GM21367 (cell line): ENCODE data around the gene MYOT.

Source experiments
- ATAC-seq: cut with Tn5 transposase; IDR thresholded peaks from one replicate; pipeline ENCODE4 v1.9.1; 2021; ENCODE audit not compliant: unreplicated experiment

Gene MYOT

GRCh38 chr5:137899493-137899892 lies 31.8 kb downstream of the MYOT start:
- no peak for ATAC-seq

DNA sequence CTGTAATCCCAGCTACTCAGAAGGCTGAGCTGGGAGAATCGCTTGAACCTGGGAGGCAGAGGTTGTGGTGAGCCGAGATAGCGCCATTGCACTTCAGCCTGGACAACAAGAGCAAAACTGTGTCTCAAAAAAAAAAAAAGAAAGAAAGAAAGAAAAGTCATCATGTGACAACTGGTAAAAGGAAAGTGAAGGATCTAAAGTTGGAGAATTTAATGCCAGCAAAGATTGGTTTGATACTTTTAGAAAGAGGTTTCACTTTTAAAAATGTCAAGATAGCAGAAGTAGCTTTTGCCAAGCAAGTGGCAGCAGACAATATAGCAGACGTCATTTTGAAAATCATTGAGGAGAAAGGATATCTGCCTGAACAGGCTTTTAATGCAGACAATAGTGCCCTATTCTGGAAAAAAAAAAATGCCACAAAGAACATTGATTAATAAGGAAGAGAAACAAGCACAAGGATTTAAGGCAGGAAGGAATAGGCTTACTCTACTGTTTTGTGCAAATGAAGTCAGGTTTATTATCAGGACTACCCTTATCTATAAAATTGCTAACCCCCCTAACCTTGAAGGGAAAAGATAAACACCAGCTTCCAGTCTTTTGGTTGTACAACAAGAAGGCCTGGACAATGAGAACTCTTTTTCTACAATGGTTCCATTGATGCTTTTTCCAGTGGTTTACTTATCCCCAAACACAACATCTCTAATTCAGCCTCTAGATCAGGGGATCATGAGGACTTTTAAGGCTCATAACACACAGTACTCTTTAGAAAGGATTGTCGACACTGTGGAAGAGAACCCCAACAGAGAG lies 33.6 kb downstream of the MYOT start:
- ATAC-seq = no peak

DNA sequence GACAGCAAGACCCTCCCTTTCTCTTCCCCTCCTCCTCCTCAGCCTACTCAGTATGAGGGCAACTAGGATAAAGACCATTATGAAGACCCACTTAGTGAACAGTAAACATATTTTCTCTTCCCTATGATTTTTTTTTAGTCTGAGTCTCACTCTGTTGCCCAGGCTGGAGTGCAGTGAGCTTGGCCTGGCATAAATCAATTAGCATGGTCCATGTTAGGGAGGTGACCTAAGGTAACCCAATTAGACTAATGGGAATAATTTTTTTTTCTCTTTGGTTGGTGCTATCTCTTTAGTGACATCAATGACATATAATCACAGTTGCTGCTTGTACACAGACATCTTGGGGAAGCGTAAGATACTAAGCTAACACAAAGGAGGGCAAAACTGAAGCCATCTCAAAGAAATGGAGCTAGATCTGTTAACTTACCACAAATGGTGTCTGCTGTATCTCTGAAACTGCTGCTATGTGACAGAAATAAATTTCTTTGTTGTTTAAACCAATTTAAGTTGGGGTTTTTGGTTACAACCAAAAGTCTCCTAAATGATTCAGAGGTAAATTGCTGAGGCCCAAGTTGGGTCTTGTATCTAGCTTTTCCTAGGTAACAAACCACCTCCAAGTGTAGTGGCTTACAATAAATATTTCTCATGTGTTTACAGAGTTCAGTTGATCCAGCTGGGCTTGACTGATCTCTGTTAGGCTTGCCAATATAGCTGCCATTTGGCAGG lies 34.9 kb downstream of the MYOT start:
- no peak for ATAC-seq

GRCh38 chr5:137914758-137915157 lies 47.1 kb downstream of the MYOT start:
- no peak for ATAC-seq

- ATAC-seq = no peak
These were observed 49.3 kb downstream of the MYOT start for GRCh38 chr5:137916923-137917322.

GRCh38 chr5:137921931-137922330 lies 54.3 kb downstream of the MYOT start:
- no peak for ATAC-seq

DNA sequence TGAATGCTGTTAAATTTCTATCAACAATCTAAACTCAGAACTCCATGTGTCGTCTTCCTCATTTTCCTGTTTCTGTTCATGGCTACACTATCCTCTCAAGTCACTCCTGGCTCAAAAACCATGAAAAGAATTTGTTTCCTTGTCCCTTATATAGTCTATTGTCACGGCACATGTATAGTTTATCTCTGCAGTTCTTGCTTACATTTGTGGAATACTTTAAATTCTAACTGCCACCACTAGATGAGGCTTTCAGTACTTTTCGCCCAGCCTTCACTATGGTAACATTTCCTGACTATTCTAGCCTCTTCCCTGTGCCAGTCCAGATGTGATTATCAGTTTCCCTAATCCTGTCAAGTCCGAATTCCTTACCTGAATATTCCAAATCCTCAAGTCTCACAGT lies 56.2 kb downstream of the MYOT start:
- no peak for ATAC-seq

GRCh38 chr5:137932800-137933199 lies 65.1 kb downstream of the MYOT start:
- ATAC-seq = no peak

GRCh38 chr5:137933491-137933911 lies 65.8 kb downstream of the MYOT start:
- ATAC-seq = no peak

- no peak for ATAC-seq
These were observed 67.5 kb downstream of the MYOT start for GRCh38 chr5:137935190-137935589.

DNA sequence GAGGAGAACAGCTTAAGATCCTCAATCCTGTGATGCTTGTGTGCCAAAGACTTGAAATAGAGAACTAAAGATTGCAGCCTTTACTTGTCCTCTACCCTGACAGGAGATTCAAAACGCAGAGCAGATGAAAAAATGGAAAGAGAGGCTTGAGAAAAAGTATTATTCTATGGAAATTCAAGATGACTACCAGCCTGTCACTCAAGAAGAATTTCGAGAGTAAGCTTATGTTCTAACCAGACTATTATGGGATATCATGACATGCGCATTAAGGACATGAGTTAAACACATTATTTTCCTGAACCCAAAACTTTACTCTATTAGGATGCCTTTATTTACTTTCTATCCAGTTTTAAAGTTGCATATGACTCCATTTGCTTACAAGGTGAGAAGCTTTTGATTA lies 68.0 kb downstream of the MYOT start:
- no peak for ATAC-seq
